Activated CD4-positive, alpha-beta memory T cell treated with anti-CD3 and anti-CD28 coated beads, Interleukin-2, amount 10 ng/mL, durations not matched to agents 7 days and 5 days (primary cell): ENCODE results near the gene SPTB. TPM values are rescaled to one million over a fixed set of nuclear protein-coding genes. Genes with fewer than 3 reads are reported as not detected.

ENCODE experiments used
- CTCF ChIA-PET: fragments of 350-600 bp; sonication (Branson Sonifier 250); formaldehyde crosslinking; loops from one replicate; lab custom pipeline; 2021; ENCODE audit warnings: antibody characterized with exemption, inconsistent platforms; lab: Charles Lee
- POLR2A ChIA-PET: fragments of 350-600 bp; sonication (Branson Sonifier 250); formaldehyde crosslinking; loops from one replicate; lab custom pipeline; 2021; ENCODE audit warnings: antibody characterized with exemption; lab: Charles Lee
- DNase-seq: peaks from one replicate; pipeline ENCODE4 v3.0.0-alpha.2; 2020
- H3K27ac Mint-ChIP-seq: one replicate; pipeline ENCODE4 v1.8.0; 2021; ENCODE audit warnings: mild to moderate bottlenecking, mixed read lengths
- H3K27me3 Mint-ChIP-seq: one replicate; pipeline ENCODE4 v1.8.0; 2021; ENCODE audit warnings: mixed read lengths
- H3K36me3 Mint-ChIP-seq: one replicate; pipeline ENCODE4 v1.8.0; 2021; ENCODE audit warnings: low read depth, mixed read lengths
- H3K4me1 Mint-ChIP-seq: one replicate; pipeline ENCODE4 v1.8.0; 2021; ENCODE audit warnings: mixed read lengths
- H3K4me3 Mint-ChIP-seq: one replicate; pipeline ENCODE4 v1.8.0; 2021; ENCODE audit warnings: mild to moderate bottlenecking, mixed read lengths
- H3K9me3 Mint-ChIP-seq: one replicate; pipeline ENCODE4 v1.8.0; 2021; ENCODE audit warnings: mixed read lengths
- total RNA-seq, 2 experiments: library from RNA; stranded (reverse); gene quantifications; one replicate each; pipeline ENCODE4 v1.2.3, GENCODE V29; 2021

Gene SPTB
- total RNA-seq, 2 experiments from 2014 or later, result 0.08 to 0.10 TPM

GRCh38 chr14:64860039-64860438, 19.7 kb downstream of the SPTB start:
- no peak overlapping the region for H3K27ac Mint-ChIP-seq
- H3K36me3 Mint-ChIP-seq, result no peaks in the 10 kb centered on the region
- ChIA-PET POLR2A (no interaction called here), CTCF (no interaction called here)
- no peaks in the 10 kb centered on the region for H3K9me3 Mint-ChIP-seq
- no peak overlapping the region for H3K4me3 Mint-ChIP-seq
- H3K27me3 Mint-ChIP-seq, result peaks cover 35% of the 10 kb centered on the region
- DNase-seq, result no peak
- no peaks in the 10 kb centered on the region for H3K4me1 Mint-ChIP-seq

- no peak overlapping the region for H3K4me3 Mint-ChIP-seq
- POLR2A ChIA-PET, result no interaction called here
- CTCF ChIA-PET, result interaction anchor here (1.2 to 2.4 kb wide), 2 partner anchors 17 to 34 kb away, joined by 3 to 9 read pairs; no protein-coding TSS in a partner anchor
- no peak for DNase-seq
- H3K27me3 Mint-ChIP-seq, result peaks cover 23% of the 10 kb centered on the region
- H3K9me3 Mint-ChIP-seq, result no peaks in the 10 kb centered on the region
- H3K36me3 Mint-ChIP-seq, result no peaks in the 10 kb centered on the region
- H3K4me1 Mint-ChIP-seq, result no peaks in the 10 kb centered on the region
- H3K27ac Mint-ChIP-seq, result no peak overlapping the region
Measured at GRCh38 chr14:64857979-64858744, 21.5 kb downstream of the SPTB start.

- ChIA-PET POLR2A (no interaction called here), CTCF (interaction anchor here (2.4 kb wide), 1 partner anchor 33 kb away, joined by 9 read pairs; no protein-coding TSS in a partner anchor)
- no peak overlapping the region for H3K4me3 Mint-ChIP-seq
- H3K27me3 Mint-ChIP-seq, result peaks cover 27% of the 10 kb centered on the region
- H3K27ac Mint-ChIP-seq, result no peak overlapping the region
- H3K36me3 Mint-ChIP-seq, result no peaks in the 10 kb centered on the region
- no peak for DNase-seq
- no peaks in the 10 kb centered on the region for H3K9me3 Mint-ChIP-seq
- no peaks in the 10 kb centered on the region for H3K4me1 Mint-ChIP-seq
Measured at GRCh38 chr14:64856529-64857445, 22.9 kb downstream of the SPTB start.

- Mint-ChIP-seq H3K27me3 (peaks cover 26% of the 10 kb centered on the region), H3K27ac (no peak overlapping the region), H3K9me3 (no peaks in the 10 kb centered on the region), H3K4me1 (no peaks in the 10 kb centered on the region), H3K36me3 (no peaks in the 10 kb centered on the region), H3K4me3 (no peak overlapping the region)
- DNase-seq, result no peak
- POLR2A ChIA-PET, result no interaction called here
- CTCF ChIA-PET, result no interaction called here
Measured at GRCh38 chr14:64855721-64856528, 23.8 kb downstream of the SPTB start.

- CTCF ChIA-PET, result no interaction called here
- Mint-ChIP-seq H3K27me3 (peaks cover 38% of the 10 kb centered on the region), H3K9me3 (no peaks in the 10 kb centered on the region), H3K4me1 (peaks cover 5% of the 10 kb centered on the region), H3K27ac (no peak overlapping the region), H3K36me3 (no peaks in the 10 kb centered on the region), H3K4me3 (no peak overlapping the region)
- DNase-seq, result no peak
- POLR2A ChIA-PET, result no interaction called here
Measured at GRCh38 chr14:64850369-64851137, 29.2 kb downstream of the SPTB start.

GRCh38 chr14:64849940-64850339, 29.8 kb downstream of the SPTB start:
- POLR2A ChIA-PET, result no interaction called here
- Mint-ChIP-seq H3K4me1 (peaks cover 5% of the 10 kb centered on the region), H3K27ac (no peak overlapping the region), H3K4me3 (no peak overlapping the region), H3K36me3 (no peaks in the 10 kb centered on the region), H3K9me3 (no peaks in the 10 kb centered on the region), H3K27me3 (peaks cover 43% of the 10 kb centered on the region)
- DNase-seq, result no peak
- CTCF ChIA-PET, result no interaction called here

GRCh38 chr14:64848239-64848638, 31.5 kb downstream of the SPTB start:
- Mint-ChIP-seq H3K27me3 (peaks cover 57% of the 10 kb centered on the region), H3K27ac (no peak overlapping the region), H3K9me3 (no peaks in the 10 kb centered on the region), H3K4me1 (peaks cover 5% of the 10 kb centered on the region), H3K4me3 (no peak overlapping the region), H3K36me3 (no peaks in the 10 kb centered on the region)
- POLR2A ChIA-PET, result interaction anchor here (0.9 kb wide), 1 partner anchor 14 kb away, joined by 3 read pairs; no protein-coding TSS in a partner anchor
- DNase-seq, result no peak
- CTCF ChIA-PET, result interaction anchor here (0.5 to 1.3 kb wide), 3 partner anchors 24 to 52 kb away, joined by 3 read pairs; no protein-coding TSS in a partner anchor

- ChIA-PET CTCF (interaction anchor here (2.3 kb wide), 1 partner anchor 23 kb away, joined by 7 read pairs; no protein-coding TSS in a partner anchor), POLR2A (no interaction called here)
- DNase-seq, result no peak
- Mint-ChIP-seq H3K36me3 (no peaks in the 10 kb centered on the region), H3K27me3 (peaks cover 58% of the 10 kb centered on the region), H3K9me3 (no peaks in the 10 kb centered on the region), H3K27ac (no peak overlapping the region), H3K4me3 (no peak overlapping the region), H3K4me1 (peaks cover 5% of the 10 kb centered on the region)
Measured at GRCh38 chr14:64846319-64846718, 33.4 kb downstream of the SPTB start.

GRCh38 chr14:64845878-64846277, 33.8 kb downstream of the SPTB start:
- peaks cover 5% of the 10 kb centered on the region for H3K4me1 Mint-ChIP-seq
- CTCF ChIA-PET, result interaction anchor here (2.3 kb wide), 1 partner anchor 23 kb away, joined by 7 read pairs; no protein-coding TSS in a partner anchor
- peaks cover 60% of the 10 kb centered on the region for H3K27me3 Mint-ChIP-seq

GRCh38 chr14:64844969-64845536, 34.7 kb downstream of the SPTB start:
- H3K27me3 Mint-ChIP-seq, result peaks cover 61% of the 10 kb centered on the region
- H3K4me3 Mint-ChIP-seq, result no peak overlapping the region
- peaks cover 5% of the 10 kb centered on the region for H3K4me1 Mint-ChIP-seq
- ChIA-PET POLR2A (no interaction called here), CTCF (interaction anchor here (2.3 kb wide), 1 partner anchor 22 kb away, joined by 7 read pairs; no protein-coding TSS in a partner anchor)
- H3K36me3 Mint-ChIP-seq, result no peaks in the 10 kb centered on the region
- no peak for DNase-seq
- H3K27ac Mint-ChIP-seq, result no peak overlapping the region
- no peaks in the 10 kb centered on the region for H3K9me3 Mint-ChIP-seq

More at GRCh38 chr14:64845878-64846277, 33.8 kb downstream of the SPTB start:
- no peak overlapping the region for H3K27ac Mint-ChIP-seq
- POLR2A ChIA-PET, result no interaction called here
- H3K9me3 Mint-ChIP-seq, result no peaks in the 10 kb centered on the region
- no peak overlapping the region for H3K4me3 Mint-ChIP-seq
- H3K36me3 Mint-ChIP-seq, result no peaks in the 10 kb centered on the region
- DNase-seq, result no peak

- Mint-ChIP-seq H3K4me1 (peaks cover 5% of the 10 kb centered on the region), H3K27ac (no peak overlapping the region), H3K27me3 (peaks cover 64% of the 10 kb centered on the region), H3K36me3 (no peaks in the 10 kb centered on the region), H3K4me3 (no peak overlapping the region), H3K9me3 (no peaks in the 10 kb centered on the region)
- POLR2A ChIA-PET, result no interaction called here
- no peak for DNase-seq
- CTCF ChIA-PET, result interaction anchor here (2.3 kb wide), 1 partner anchor 21 kb away, joined by 7 read pairs; no protein-coding TSS in a partner anchor
Measured at GRCh38 chr14:64844272-64844671, 35.4 kb downstream of the SPTB start.
